Panc1 (cell line): Measurements from ENCODE around the gene INO80D. TPM values are rescaled to one million over a fixed set of nuclear protein-coding genes. Genes with fewer than 3 reads are reported as not detected.

Experiments used
- ATAC-seq: fragments of 200-7000 bp; cut with Tn5 transposase; 2 replicates; pipeline ENCODE4 v1.9.1; 2020; ENCODE audit warnings: mild to moderate bottlenecking, moderate library complexity
- BruUV-seq: library from RNA; stranded (reverse); fragments of 400-500 nt; replicated peaks from 2 replicates; lab custom pipeline; 2021; lab: Mats Ljungman, UMichigan
- CTCF ChIA-PET: fragments of 300-600 bp; sonication (Branson Sonifier 250); formaldehyde crosslinking; loops from one replicate; lab custom pipeline; 2022; ENCODE audit warnings: antibody characterized with exemption; lab: Charles Lee
- POLR2A ChIA-PET: fragments of 300-600 bp; sonication (Branson Sonifier 250); formaldehyde crosslinking; loops from one replicate; lab custom pipeline; 2022; ENCODE audit warnings: antibody characterized with exemption; lab: Charles Lee
- DNase-seq: peaks from one replicate; pipeline ENCODE4 v3.0.0-alpha.2; 2010; ENCODE audit warnings: low read depth, low spot score
- H3K27ac ChIP-seq: 2 replicates; pipeline ENCODE4 v1.5.1; 2011; ENCODE audit warnings: mild to moderate bottlenecking, low read length, inconsistent platforms
- H3K27me3 ChIP-seq: fragments of 200-500 bp; sonication (Bioruptor generic); 2 replicates; pipeline ENCODE4 v1.6.0; 2014; ENCODE audit warnings: low read length, inconsistent platforms; ENCODE audit not compliant: control insufficient read depth, insufficient read depth
- H3K36me3 ChIP-seq: fragments of 200-500 bp; sonication (Bioruptor generic); 2 replicates; pipeline ENCODE4 v1.5.1; 2014; ENCODE audit warnings: inconsistent platforms, mild to moderate bottlenecking, low read length, moderate library complexity; ENCODE audit not compliant: control insufficient read depth, insufficient read depth
- H3K4me1 ChIP-seq: 2 replicates; pipeline ENCODE4 v1.5.1; 2011; ENCODE audit warnings: inconsistent platforms, mild to moderate bottlenecking, low read length, moderate library complexity; ENCODE audit not compliant: control insufficient read depth, insufficient read depth
- H3K4me3 ChIP-seq, 2 experiments: 2 replicates each; pipeline ENCODE4 v1.5.1; 2011 to 2012; ENCODE audit warnings: low read depth in 2 of 2, low read length in 2 of 2, mild to moderate bottlenecking in 2 of 2, inconsistent platforms in 1 of 2, moderate library complexity in 1 of 2
- H3K9me3 ChIP-seq: fragments of 200-500 bp; sonication (Bioruptor generic); 2 replicates; pipeline ENCODE4 v1.5.1; 2014; ENCODE audit warnings: low read depth, mild to moderate bottlenecking, inconsistent platforms, low read length, moderate library complexity; ENCODE audit not compliant: control insufficient read depth, insufficient read depth
- POLR2AphosphoS5 ChIP-seq: IDR thresholded peaks from 2 replicates; pipeline ENCODE4 v1.6.1; 2012; ENCODE audit warnings: mild to moderate bottlenecking, low read depth, low read length, moderate library complexity
- SIN3A ChIP-seq: IDR thresholded peaks from 2 replicates; pipeline ENCODE4 v1.6.1; 2012; ENCODE audit warnings: low read depth, mild to moderate bottlenecking, low read length, moderate library complexity, borderline replicate concordance; ENCODE audit not compliant: insufficient read depth
- TCF7L2 ChIP-seq: IDR thresholded peaks from 2 replicates; pipeline ENCODE4 v1.6.1; 2011; ENCODE audit warnings: mild to moderate bottlenecking, low read depth, low read length, inconsistent platforms
- in situ Hi-C: cut with HindIII; loops from 2 replicates; pipeline ENCODE4 v1.10.0; 2016; ENCODE audit warnings: low sequenced_read_pairs, low pct_unique_long_range_greater_than_20kb
- intact Hi-C: fragments of 100-400 bp; cut with micrococcal nuclease; formaldehyde crosslinking; loops from one replicate; pipeline ENCODE4 v1.10.0; 2022; ENCODE audit not compliant: unreplicated experiment
- total RNA-seq: library from RNA; stranded (reverse); gene quantifications from one replicate; pipeline ENCODE4 v1.2.1, GENCODE V29; 2021; ENCODE audit not compliant: unreplicated experiment
- TF ChIP-seq, protein P1 (sequence below): fragments of 450-650 bp; IDR thresholded peaks from 2 replicates; pipeline ENCODE4 v1.5.1; 2017; ENCODE audit warnings: mild to moderate bottlenecking
- TF ChIP-seq, protein P2 (sequence below), 2 experiments: IDR thresholded peaks; 2 replicates each; pipeline ENCODE4 v1.6.1; 2011 to 2012; ENCODE audit warnings: low read depth in 2 of 2, control low read depth in 1 of 2, low read length in 1 of 2, mild to moderate bottlenecking in 1 of 2, moderate library complexity in 1 of 2; ENCODE audit not compliant: insufficient read depth in 1 of 2

INO80D gene
- total RNA-seq, 1 experiment from 2014 or later, result 17.9 TPM

GRCh38 chr2:206098471-206098870, 12.5 kb upstream of the INO80D start:
- no TSS peak for BruUV-seq
- DNase-seq (no peak), ATAC-seq (no peak)
- H3K27ac ChIP-seq, result no peak overlapping the region
- no peaks in the 10 kb centered on the region for H3K36me3 ChIP-seq
- ChIA-PET CTCF (no interaction called here), POLR2A (interaction anchor here (0.6 kb wide), 1 partner anchor 12 kb away, joined by 4 read pairs; the partner anchor contains the start of gene INO80D)
- in situ Hi-C loops (no loop called here), intact Hi-C loops (no loop called here)
- no peaks in the 10 kb centered on the region for H3K27me3 ChIP-seq
- no peaks in the 10 kb centered on the region for H3K4me1 ChIP-seq
- H3K4me3 ChIP-seq, result no peak overlapping the region
- no peak for TF ChIP-seq SIN3A
- TF ChIP-seq, protein P1, sequence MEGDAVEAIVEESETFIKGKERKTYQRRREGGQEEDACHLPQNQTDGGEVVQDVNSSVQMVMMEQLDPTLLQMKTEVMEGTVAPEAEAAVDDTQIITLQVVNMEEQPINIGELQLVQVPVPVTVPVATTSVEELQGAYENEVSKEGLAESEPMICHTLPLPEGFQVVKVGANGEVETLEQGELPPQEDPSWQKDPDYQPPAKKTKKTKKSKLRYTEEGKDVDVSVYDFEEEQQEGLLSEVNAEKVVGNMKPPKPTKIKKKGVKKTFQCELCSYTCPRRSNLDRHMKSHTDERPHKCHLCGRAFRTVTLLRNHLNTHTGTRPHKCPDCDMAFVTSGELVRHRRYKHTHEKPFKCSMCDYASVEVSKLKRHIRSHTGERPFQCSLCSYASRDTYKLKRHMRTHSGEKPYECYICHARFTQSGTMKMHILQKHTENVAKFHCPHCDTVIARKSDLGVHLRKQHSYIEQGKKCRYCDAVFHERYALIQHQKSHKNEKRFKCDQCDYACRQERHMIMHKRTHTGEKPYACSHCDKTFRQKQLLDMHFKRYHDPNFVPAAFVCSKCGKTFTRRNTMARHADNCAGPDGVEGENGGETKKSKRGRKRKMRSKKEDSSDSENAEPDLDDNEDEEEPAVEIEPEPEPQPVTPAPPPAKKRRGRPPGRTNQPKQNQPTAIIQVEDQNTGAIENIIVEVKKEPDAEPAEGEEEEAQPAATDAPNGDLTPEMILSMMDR, result no peak
- no peak for TF ChIP-seq TCF7L2
- TF ChIP-seq, protein P2, sequence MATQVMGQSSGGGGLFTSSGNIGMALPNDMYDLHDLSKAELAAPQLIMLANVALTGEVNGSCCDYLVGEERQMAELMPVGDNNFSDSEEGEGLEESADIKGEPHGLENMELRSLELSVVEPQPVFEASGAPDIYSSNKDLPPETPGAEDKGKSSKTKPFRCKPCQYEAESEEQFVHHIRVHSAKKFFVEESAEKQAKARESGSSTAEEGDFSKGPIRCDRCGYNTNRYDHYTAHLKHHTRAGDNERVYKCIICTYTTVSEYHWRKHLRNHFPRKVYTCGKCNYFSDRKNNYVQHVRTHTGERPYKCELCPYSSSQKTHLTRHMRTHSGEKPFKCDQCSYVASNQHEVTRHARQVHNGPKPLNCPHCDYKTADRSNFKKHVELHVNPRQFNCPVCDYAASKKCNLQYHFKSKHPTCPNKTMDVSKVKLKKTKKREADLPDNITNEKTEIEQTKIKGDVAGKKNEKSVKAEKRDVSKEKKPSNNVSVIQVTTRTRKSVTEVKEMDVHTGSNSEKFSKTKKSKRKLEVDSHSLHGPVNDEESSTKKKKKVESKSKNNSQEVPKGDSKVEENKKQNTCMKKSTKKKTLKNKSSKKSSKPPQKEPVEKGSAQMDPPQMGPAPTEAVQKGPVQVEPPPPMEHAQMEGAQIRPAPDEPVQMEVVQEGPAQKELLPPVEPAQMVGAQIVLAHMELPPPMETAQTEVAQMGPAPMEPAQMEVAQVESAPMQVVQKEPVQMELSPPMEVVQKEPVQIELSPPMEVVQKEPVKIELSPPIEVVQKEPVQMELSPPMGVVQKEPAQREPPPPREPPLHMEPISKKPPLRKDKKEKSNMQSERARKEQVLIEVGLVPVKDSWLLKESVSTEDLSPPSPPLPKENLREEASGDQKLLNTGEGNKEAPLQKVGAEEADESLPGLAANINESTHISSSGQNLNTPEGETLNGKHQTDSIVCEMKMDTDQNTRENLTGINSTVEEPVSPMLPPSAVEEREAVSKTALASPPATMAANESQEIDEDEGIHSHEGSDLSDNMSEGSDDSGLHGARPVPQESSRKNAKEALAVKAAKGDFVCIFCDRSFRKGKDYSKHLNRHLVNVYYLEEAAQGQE (IDR thresholded peaks at IDR 0.05; ENCODE audit: insufficient read depth in 1 of 2, low read depth in 2 of 2, low read length in 1 of 2), result no peak
- TF ChIP-seq POLR2AphosphoS5, result no peak
- H3K9me3 ChIP-seq, result no peaks in the 10 kb centered on the region

- no peak for ATAC-seq
- Histone ChIP-seq H3K27ac (no peak overlapping the region), H3K4me1 (no peaks in the 10 kb centered on the region), H3K9me3 (no peaks in the 10 kb centered on the region), H3K36me3 (no peaks in the 10 kb centered on the region), H3K27me3 (no peaks in the 10 kb centered on the region), H3K4me3 (no peak overlapping the region)
- TF ChIP-seq SIN3A (no peak), POLR2AphosphoS5 (no peak), TCF7L2 (no peak)
- TF ChIP-seq, protein P1, result no peak
- TF ChIP-seq, protein P2 (IDR thresholded peaks at IDR 0.05; ENCODE audit: insufficient read depth in 1 of 2, low read depth in 2 of 2, low read length in 1 of 2), result no peak
- DNase-seq, result no peak
- POLR2A ChIA-PET, result no interaction called here
- CTCF ChIA-PET, result no interaction called here
- no TSS peak for BruUV-seq
- in situ Hi-C loops, result no loop called here
- intact Hi-C loops, result no loop called here
Observed at GRCh38 chr2:206096876-206097275, 10.9 kb upstream of the INO80D start.
